ENCODE measurements around the gene PTPRT.
A peak's percentile ranks its signal among the peaks of the same experiment; 100 is the strongest.

The PTPRT gene

GRCh38 chr20:42507874-42508273 lies 681.8 kb downstream of the PTPRT start:
- DNase-seq = no peak

GRCh38 chr20:42506397-42506796 lies 683.3 kb downstream of the PTPRT start:
- no peak for DNase-seq

GRCh38 chr20:42502591-42502990 lies 687.1 kb downstream of the PTPRT start:
- DNase-seq = no peak

DNA sequence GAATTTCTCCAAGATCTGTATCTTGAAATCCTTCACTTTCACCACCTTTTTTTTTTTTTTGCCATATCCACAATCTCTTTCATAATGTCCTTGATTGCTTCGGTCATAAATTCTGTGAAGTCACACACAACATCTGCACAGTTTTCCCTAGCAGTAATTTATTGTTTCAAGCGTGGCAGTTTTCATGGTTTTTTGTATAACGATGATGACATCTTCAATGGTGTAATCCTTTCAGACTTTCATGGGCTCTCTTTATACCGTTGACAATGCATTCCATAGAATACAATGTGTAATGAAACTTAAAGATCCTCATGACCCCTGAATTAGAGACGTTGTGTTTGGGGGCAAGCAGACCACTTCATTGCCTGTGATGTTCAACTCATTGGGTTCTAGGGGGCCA lies 693.1 kb downstream of the PTPRT start:
- DNase-seq = no peak

DNA sequence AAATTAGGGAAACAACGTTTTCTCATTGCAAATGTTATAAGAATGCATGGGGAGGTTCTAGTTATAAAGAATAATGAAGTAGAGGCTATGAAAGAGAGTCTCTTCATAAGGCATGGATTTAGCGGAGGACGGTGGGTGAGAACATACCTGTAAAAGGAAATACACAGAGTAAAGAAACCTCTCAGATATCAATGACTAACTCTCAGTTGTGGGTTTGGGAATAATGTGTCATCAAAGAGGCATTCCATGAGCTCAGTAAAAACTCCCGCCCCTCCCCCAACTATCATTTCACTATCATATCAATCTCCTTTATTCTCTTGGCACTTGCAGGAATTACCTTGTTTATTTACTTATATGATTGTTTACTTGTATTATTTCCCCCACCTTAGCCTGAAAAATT lies 695.4 kb downstream of the PTPRT start:
- DNase-seq = peak; percentile 17

DNA sequence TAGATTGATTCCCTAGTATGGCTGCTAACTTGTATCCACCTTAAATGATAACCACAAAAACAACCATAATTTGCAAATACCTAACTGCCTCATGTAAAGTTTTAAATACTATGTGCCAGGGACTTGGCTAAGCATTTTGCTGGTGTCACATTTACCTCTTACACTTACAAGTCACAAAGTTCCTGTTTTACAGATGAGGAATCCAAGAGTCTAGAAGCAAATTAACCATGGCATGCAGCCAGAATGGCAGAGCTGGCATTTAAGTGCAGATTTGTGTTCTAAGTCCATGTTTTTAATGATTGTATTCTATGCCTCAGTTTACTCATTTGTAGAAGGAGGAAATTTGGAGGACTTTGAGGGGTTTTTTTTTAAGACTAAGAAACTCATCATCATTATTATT lies 696.7 kb downstream of the PTPRT start:
- no peak for DNase-seq

GRCh38 chr20:42492290-42492689 lies 697.4 kb downstream of the PTPRT start:
- no peak for DNase-seq

DNA sequence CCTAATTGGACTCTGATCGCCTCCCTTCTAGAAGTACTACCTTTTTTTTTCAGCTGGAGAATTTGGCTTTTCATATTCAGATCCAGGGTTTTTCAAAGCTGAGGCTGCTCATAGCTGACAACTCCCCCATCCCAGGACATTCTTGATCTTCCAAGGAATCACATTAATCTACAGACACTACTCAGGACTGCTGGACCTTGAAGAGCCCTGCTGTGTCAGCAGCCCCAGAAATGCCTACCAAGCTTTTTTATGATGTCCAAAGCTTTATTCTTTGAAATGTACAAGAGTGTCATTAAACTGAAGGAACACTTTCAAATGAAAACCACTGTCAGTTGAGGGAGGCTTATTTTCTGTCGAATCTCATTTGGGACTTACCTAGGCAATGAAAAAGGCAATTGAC lies 704.1 kb downstream of the PTPRT start:
- DNase-seq = no peak

- DNase-seq = no peak
Observed at GRCh38 chr20:42484790-42485375, 704.8 kb downstream of the PTPRT start.

DNA sequence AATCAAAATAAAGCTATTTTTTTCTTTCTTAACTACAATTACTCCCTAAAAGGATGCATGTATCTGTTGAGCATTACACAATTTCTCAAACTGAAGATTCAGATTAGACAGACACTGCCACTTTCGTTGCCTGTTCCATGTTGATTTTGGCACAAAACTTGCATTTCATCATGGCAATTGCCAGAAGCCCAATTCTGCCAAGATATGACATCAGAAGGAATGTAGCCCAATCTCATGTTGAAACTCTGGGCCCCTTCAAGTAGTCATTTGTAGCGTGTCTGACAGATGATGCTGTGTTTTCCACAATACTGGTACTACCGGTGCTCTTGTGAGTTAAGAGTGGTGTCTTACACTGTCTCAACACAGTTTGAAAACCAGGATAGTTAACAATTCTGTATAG lies 705.4 kb downstream of the PTPRT start:
- DNase-seq = peak; percentile 62

DNA sequence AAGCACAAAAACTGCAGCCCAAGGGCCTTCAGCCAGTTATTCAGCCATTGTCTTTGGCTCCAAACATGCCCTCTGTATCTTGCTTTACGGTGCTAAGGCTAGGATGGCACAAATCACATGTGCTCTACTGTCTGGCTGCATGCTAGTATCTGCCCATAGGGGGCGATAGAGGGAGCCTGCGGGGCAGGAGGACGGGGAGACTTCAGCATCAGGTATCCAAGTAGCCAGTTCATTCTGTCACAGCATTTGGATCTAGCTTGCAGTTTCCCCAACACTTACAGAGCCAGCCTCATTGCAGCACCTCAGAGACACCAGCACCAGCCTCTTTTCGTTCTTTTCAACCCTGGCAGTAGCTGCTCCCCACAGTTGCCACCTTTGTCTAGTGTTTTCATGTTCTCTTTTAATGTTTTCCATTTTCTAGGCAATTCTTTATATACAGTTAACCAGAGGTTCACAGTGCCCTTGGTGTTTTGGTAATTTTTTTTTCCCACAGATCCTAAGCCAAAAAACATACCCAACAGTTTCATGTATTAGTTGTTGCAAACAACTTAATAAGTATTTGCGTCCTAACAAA lies 705.9 kb downstream of the PTPRT start:
- peak; percentile 2 for DNase-seq

DNA sequence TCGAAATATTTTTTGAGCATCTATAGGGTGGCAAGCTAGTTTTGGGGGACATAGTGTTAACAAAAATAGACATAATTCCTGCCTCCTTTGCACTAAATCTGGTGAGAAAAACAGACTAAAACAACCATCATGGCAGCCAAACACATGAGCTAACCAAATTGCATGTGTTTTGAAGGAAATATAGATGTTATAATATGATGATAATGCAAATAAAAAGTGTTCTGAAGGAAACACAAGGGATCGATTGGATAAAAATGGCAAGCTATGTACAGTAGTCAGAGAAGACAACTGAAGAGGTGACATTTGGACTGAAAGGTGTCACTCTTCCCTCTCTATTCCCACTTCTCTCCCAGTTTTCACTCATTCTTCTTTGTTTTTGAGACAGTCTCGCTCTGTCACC lies 706.9 kb downstream of the PTPRT start:
- no peak for DNase-seq

DNA sequence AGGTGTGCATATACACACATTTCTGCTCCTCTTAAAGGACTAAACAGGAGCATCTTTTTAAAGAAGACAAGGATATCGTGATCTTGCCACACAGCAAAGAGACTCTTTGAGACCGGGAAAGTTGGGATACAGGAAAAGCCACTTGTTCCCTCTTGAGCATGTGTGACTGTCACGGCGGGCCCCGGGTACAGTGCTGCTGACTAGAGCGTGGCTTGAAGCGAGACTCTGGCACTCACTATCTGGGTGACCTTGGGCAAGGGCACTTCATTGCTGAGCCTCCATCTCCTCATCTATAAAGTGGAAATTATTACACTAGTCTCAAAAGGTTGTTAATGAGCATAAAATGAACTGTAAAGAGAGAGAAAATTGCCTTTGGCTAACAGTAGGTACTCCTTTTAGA lies 713.9 kb downstream of the PTPRT start:
- no peak for DNase-seq

DNA sequence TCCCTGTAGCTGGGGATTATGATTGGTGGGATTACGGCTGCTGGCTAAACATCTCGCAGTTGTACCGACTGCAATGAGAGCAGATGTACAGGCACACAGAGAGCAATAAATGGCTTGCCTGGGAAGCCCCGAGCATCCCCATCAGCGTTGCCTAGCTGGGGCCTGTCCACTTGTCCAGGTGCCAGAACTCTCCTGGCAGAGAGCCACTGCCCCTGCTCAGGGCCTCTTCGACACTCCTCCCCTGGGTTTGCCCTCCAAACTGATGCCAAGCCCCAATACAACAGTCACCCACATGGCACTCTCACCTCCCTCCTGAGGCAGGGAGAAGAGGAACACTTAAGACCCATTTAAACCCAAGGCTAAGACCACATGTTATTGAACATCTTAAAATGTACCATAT lies 715.1 kb downstream of the PTPRT start:
- DNase-seq = peak; percentile 31

GRCh38 chr20:42472198-42472597 lies 717.5 kb downstream of the PTPRT start:
- no peak for DNase-seq

DNA sequence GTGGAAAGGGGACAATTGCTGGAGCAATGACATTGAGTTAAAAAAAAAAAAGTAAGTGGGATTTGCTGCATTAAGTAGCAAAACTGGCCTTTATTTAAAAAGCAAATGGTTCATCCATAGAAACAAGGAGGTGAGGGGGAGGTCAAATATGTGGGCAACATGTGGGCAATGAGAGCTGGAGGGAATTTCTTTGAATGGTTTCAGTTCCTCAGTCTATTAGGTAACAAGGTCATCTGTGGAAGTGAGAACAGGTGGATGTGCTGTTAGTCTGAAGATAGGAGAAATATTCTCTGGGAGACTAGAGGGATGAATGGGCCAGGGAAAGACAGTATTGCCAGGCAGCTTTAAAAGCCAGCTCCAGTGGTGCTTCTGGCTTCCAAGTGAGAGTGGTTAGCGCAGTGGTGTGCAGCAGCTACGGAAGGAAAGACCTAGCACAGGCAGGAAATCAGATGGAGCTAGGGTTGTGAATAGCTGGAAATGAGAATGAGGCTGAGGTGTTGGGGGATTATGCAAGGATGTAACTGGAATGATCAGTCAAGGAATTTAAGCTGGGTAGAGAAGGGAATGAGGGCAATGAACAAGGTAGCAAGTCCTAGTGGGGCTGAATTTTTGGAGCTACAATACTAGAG lies 727.6 kb downstream of the PTPRT start:
- DNase-seq = no peak

GRCh38 chr20:42461291-42461690 lies 728.4 kb downstream of the PTPRT start:
- DNase-seq = no peak

DNA sequence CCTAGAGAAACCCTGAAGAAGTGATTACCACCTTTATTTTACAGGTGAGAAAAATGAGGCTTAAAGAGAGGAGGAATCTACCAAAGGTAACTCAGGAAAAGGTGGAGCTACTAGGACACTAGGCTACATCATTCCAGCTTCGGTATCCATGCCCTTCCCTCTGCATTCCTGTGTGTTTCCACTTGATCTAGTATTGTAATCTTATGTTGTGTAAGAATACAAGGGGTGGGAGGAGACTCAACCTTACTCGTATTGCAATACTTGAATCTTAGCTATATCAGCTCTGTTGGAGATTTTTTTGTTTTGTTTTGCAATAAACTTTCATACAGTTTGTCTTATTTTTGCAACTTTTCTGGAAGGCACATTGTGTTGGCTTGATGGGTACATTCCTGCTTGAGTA lies 742.4 kb downstream of the PTPRT start:
- no peak for DNase-seq

GRCh38 chr20:42444799-42445198 lies 744.9 kb downstream of the PTPRT start:
- DNase-seq = no peak

DNA sequence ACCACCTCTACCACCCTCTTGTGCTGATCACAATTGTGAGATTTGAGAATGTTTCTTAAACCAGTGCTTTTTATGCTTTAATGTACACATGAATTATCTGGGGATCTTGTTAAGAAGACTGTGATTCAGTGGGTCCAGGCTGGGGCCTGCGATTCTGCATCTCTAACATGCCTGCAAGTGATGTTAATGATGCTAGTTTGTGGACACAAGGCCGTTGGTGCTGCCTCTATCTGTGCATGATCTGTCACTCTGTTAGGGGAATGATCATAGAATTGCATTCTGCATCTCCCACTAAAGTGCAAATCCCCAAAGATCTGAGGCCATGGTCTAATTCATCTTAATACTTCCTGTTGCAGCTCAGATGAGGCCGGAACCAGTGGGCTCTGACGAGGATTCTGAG lies 746.5 kb downstream of the PTPRT start:
- DNase-seq = no peak

DNA sequence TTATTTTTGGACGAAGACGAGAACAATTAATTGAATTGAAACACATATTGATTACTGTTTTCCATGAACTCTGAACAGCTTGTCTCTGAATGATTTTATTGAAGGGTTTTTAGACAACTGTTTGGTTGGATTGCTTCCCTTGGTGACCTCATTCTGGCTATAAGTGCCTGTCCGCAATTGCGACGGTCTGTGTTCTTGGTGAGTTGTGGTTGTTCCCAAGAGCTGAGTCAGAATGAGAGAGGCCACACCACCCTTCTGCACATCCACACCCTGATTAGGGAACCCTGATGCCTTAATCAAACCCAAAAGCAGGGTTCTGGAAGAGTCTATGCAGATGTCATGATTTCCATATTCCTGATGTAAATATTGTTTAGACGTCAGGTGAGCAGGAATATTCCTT lies 747.0 kb downstream of the PTPRT start:
- DNase-seq = no peak

DNA sequence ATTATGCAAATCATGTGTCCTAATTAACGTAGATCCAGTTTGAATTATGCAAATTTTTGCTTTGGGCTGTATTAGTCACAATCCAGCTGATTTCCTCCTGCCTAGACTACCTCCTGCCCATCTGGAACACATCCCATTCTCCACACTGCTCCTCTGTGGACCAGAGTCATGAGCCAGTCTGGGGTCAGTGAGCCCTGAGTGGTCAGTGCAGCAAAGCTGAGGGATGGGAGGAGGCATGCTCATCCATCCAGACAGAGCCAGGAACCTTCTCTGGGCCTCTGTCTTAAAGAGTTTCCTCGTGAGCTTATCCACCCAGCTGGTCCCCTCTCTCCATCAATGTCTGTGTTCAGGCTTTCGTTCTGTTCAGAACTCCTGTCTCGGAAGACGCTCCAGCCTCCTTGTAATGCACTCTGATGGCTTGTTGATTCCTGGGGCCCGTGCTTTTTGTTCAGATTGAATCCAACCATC lies 747.8 kb downstream of the PTPRT start:
- DNase-seq = no peak

DNA sequence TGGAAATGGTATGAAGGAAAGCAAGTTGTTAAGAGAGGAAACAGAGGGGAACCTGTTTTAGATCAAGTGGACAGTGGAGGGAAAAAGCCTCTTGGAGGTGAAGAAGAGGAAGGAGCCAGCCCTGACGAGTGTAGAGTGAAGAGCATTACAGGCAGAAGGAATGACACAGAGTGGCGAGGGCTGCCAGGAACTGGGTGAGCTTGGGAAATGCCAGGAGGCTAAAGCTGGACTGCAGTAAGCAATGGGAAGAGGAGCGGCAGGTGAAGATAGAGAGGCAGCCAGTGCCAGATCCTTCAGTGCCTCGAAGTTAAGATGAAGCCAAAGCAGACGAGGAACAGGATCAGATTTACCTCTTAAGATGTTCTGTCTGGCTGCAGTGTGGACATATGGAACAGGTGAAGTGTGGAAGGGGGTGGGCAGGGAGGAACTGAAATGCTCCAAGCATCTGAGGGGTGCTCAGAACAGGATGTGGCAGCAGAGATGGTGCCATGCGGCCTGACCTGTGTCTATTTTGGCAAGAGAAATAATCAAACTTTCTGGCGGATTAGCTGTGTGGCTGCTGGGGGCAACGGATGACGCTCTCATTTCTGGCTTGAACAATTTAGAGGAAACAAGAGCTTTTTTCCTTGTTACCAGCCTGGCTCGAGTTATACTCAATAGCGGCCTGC lies 748.4 kb downstream of the PTPRT start:
- peak; percentile 25 for DNase-seq

DNA sequence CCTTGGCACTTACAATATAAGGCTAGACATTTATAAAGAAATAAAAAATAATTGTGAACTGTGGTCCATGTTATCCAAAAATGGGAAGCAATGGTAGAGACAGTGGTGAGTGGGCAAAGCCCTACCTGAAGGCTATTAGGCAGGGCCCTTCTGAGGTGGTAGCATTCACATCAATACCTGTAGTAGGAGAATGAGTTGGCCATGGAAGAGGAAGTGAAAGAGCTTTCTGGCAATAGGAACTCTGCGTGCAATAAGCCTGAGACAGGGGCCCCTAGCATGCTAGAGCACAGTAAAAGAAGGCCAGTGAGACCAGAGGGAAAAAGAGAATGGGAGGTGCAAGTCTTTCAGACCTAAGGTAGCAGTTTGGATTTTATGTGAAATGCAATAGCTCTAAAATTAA lies 754.5 kb downstream of the PTPRT start:
- DNase-seq = no peak
